ENCODE measurements around the gene ANKRD33B.

- TF ChIP-seq CTCF (IDR thresholded peaks at IDR 0.05) (no peak), POLR2A (IDR thresholded peaks at IDR 0.05) (no peak), POLR2AphosphoS5 (IDR thresholded peaks at IDR 0.05) (no peak)
Measured at GRCh38 chr5:10684303-10685086, 120.6 kb downstream of the ANKRD33B start.

Measured in suprapubic skin (tissue), 4 donors.